H1 (cell line): ENCODE data around the gene NDUFB10. TPM values are rescaled to one million over a fixed set of nuclear protein-coding genes. Genes with fewer than 3 reads are reported as not detected.

Experiments
- CTCF ChIA-PET: fragments of 300-600 bp; sonication (Branson Sonifier 250); formaldehyde crosslinking; loops from one replicate; lab custom pipeline; 2021; ENCODE audit not compliant: partially characterized antibody; lab: Charles Lee
- POLR2A ChIA-PET: fragments of 300-600 bp; sonication (Branson Sonifier 250); formaldehyde crosslinking; loops from one replicate; lab custom pipeline; 2021; ENCODE audit warnings: inconsistent platforms; ENCODE audit not compliant: partially characterized antibody; lab: Charles Lee
- DNase-seq, 2 experiments: peaks; one replicate each; pipeline versions ENCODE4 v3.0.0 to v3.0.0-alpha.2; 2010 to 2022; ENCODE audit warnings: low spot score in 2 of 2, low read depth in 1 of 2, mixed read lengths in 1 of 2
- FAIRE-seq: peaks from 2 replicates; lab custom pipeline; 2011; peaks lifted over from hg19 to GRCh38; lab: Jason Lieb, UNC
- H2AFZ ChIP-seq: 2 replicates; pipeline ENCODE4 v1.8.1; 2012; ENCODE audit warnings: low read length, inconsistent platforms
- H2AK5ac ChIP-seq: 2 replicates; pipeline ENCODE4 v1.6.1; 2013; ENCODE audit warnings: low read depth, low read length
- H2BK120ac ChIP-seq: replicated peaks from 2 replicates; pipeline ENCODE3; 2013; ENCODE audit warnings: low read depth, low read length, inconsistent platforms
- H2BK12ac ChIP-seq: 2 replicates; pipeline ENCODE4 v1.6.1; 2013; ENCODE audit warnings: low read depth, low read length
- H2BK15ac ChIP-seq: 2 replicates; pipeline ENCODE4 v1.6.1; 2013; ENCODE audit warnings: low read length
- H2BK20ac ChIP-seq: 2 replicates; pipeline ENCODE4 v1.6.1; 2013; ENCODE audit warnings: low read length
- H2BK5ac ChIP-seq: 2 replicates; pipeline ENCODE4 v1.6.1; 2013; ENCODE audit warnings: low read depth, low read length
- H3K14ac ChIP-seq: 2 replicates; pipeline ENCODE4 v1.6.1; 2013; ENCODE audit warnings: inconsistent platforms; ENCODE audit not compliant: insufficient read length
- H3K18ac ChIP-seq: 2 replicates; pipeline ENCODE4 v1.6.1; 2013; ENCODE audit warnings: low read length; ENCODE audit errors: extremely low read depth
- H3K23ac ChIP-seq: 2 replicates; pipeline ENCODE4 v1.6.1; 2013; ENCODE audit warnings: inconsistent platforms; ENCODE audit not compliant: insufficient read length
- H3K23me2 ChIP-seq: 2 replicates; pipeline ENCODE4 v1.6.1; 2013; ENCODE audit warnings: low read depth, low read length
- H3K27ac ChIP-seq: 2 replicates; pipeline ENCODE4 v1.6.1; 2011; ENCODE audit warnings: low read depth, low read length, inconsistent platforms
- H3K27me3 ChIP-seq, 4 experiments: replicated peaks in 1 of 4; 1 replicate in 1 of 4; 2 replicates in 3 of 4; pipeline versions ENCODE4 v1.6.1 to v1.8.1; 2011 to 2013; ENCODE audit warnings: low read length in 3 of 4, mild to moderate bottlenecking in 3 of 4, inconsistent platforms in 2 of 4, mixed read lengths in 2 of 4, moderate library complexity in 1 of 4; ENCODE audit not compliant: control insufficient read depth in 3 of 4, insufficient read depth in 3 of 4; ENCODE audit errors: extremely low read depth in 1 of 4
- H3K36me3 ChIP-seq, 4 experiments: 2 replicates each; pipeline versions ENCODE4 v1.6.1 to v1.8.1; 2011 to 2013; ENCODE audit warnings: mild to moderate bottlenecking in 4 of 4, low read length in 3 of 4, moderate library complexity in 2 of 4, control low read depth in 1 of 4, inconsistent platforms in 1 of 4; ENCODE audit not compliant: insufficient read depth in 4 of 4, control insufficient read depth in 2 of 4
- H3K4ac ChIP-seq: replicated peaks from 2 replicates; pipeline ENCODE3; 2013; ENCODE audit warnings: low read length, low read depth, mixed read lengths, inconsistent platforms; ENCODE audit not compliant: insufficient read length
- H3K4me1 ChIP-seq, 4 experiments: replicated peaks in 1 of 4; 1 replicate in 1 of 4; 2 replicates in 3 of 4; pipeline versions ENCODE4 v1.6.1 to v1.8.1; 2011 to 2013; ENCODE audit warnings: low read length in 3 of 4, inconsistent platforms in 2 of 4, mixed read lengths in 1 of 4; ENCODE audit not compliant: insufficient read depth in 4 of 4, control insufficient read depth in 3 of 4
- H3K4me2 ChIP-seq, 2 experiments: 2 replicates each; pipeline versions ENCODE4 v1.6.1 to v1.8.1; 2011 to 2013; ENCODE audit warnings: low read depth in 2 of 2, low read length in 2 of 2, control low read depth in 1 of 2, inconsistent platforms in 1 of 2, mild to moderate bottlenecking in 1 of 2; ENCODE audit not compliant: insufficient read depth in 1 of 2
- H3K4me3 ChIP-seq, 4 experiments: fragments of 200-600, 300-600 bp in 1 of 4; sonication (generic), shearing (Covaris generic), sonication (Bioruptor Twin) in 1 of 4; 2 replicates each; pipeline versions ENCODE4 v1.5.1 to v1.8.1; 2011 to 2016; ENCODE audit warnings: low read length in 4 of 4, low read depth in 3 of 4, control low read depth in 2 of 4, inconsistent platforms in 2 of 4, mild to moderate bottlenecking in 2 of 4, mixed read lengths in 1 of 4, moderate library complexity in 1 of 4; ENCODE audit not compliant: insufficient read depth in 2 of 4; ENCODE audit errors: extremely low read depth in 1 of 4
- H3K56ac ChIP-seq: replicated peaks from 2 replicates; pipeline ENCODE3; 2013; ENCODE audit warnings: low read depth, mild to moderate bottlenecking, mixed read lengths, low read length, inconsistent platforms; ENCODE audit not compliant: insufficient read length
- H3K79me1 ChIP-seq: 2 replicates; pipeline ENCODE4 v1.6.1; 2013; ENCODE audit warnings: low read depth, low read length, control low read depth
- H3K79me2 ChIP-seq, 2 experiments: 2 replicates each; pipeline versions ENCODE4 v1.6.1 to v1.8.1; 2012 to 2013; ENCODE audit warnings: low read length in 2 of 2, mild to moderate bottlenecking in 2 of 2, inconsistent platforms in 1 of 2; ENCODE audit not compliant: insufficient read depth in 2 of 2, control insufficient read depth in 1 of 2
- H3K9ac ChIP-seq, 4 experiments: replicated peaks in 1 of 4; 1 replicate in 1 of 4; 2 replicates in 3 of 4; pipeline versions ENCODE4 v1.6.1 to v1.8.1; 2011 to 2013; ENCODE audit warnings: low read depth in 3 of 4, low read length in 3 of 4, control low read depth in 2 of 4, mild to moderate bottlenecking in 2 of 4, moderate library complexity in 2 of 4, inconsistent platforms in 1 of 4; ENCODE audit errors: extremely low read depth in 1 of 4
- H3K9me3 ChIP-seq, 2 experiments: 2 replicates each; pipeline versions ENCODE4 v1.6.1 to v1.8.1; 2012 to 2013; ENCODE audit warnings: mild to moderate bottlenecking in 2 of 2, moderate library complexity in 2 of 2, control low read depth in 1 of 2, inconsistent platforms in 1 of 2, low read depth in 1 of 2, low read length in 1 of 2, mixed read lengths in 1 of 2; ENCODE audit not compliant: insufficient read depth in 2 of 2
- H4K20me1 ChIP-seq, 2 experiments: replicated peaks in 1 of 2; 2 replicates each; pipeline versions ENCODE3 to v1.8.1; 2011 to 2013; ENCODE audit warnings: inconsistent platforms in 2 of 2, low read length in 2 of 2, mild to moderate bottlenecking in 1 of 2; ENCODE audit not compliant: insufficient read depth in 2 of 2, control insufficient read depth in 1 of 2
- H4K5ac ChIP-seq: 2 replicates; pipeline ENCODE4 v1.6.1; 2013; ENCODE audit warnings: low read length, low read depth, mixed read lengths, inconsistent platforms; ENCODE audit not compliant: insufficient read length
- H4K8ac ChIP-seq: 2 replicates; pipeline ENCODE4 v1.8.0; 2013; ENCODE audit warnings: mild to moderate bottlenecking, moderate library complexity, low read length, inconsistent platforms; ENCODE audit not compliant: insufficient read depth; ENCODE audit errors: extremely low read depth
- H4K91ac ChIP-seq: replicated peaks from 2 replicates; pipeline ENCODE3; 2013; ENCODE audit warnings: low read length, mixed read lengths, inconsistent platforms; ENCODE audit not compliant: insufficient read length
- CEBPB ChIP-seq: IDR thresholded peaks from 2 replicates; pipeline ENCODE4 v1.6.1; 2012; ENCODE audit warnings: low read depth, low read length
- CHD1 ChIP-seq: IDR thresholded peaks from 2 replicates; pipeline ENCODE4 v1.6.1; 2012; ENCODE audit warnings: low read depth, low read length, improper control_type of control experiment
- CHD2 ChIP-seq: IDR thresholded peaks from 2 replicates; pipeline ENCODE4 v1.6.1; 2012; ENCODE audit warnings: low read length, improper control_type of control experiment
- GABPA ChIP-seq: IDR thresholded peaks from 2 replicates; pipeline ENCODE4 v1.6.1; 2011; ENCODE audit warnings: mild to moderate bottlenecking, low read length, moderate library complexity, borderline replicate concordance; ENCODE audit not compliant: insufficient read depth
- SIN3A ChIP-seq, 2 experiments: IDR thresholded peaks in 1 of 2; conservative IDR thresholded peaks in 1 of 2; 2 replicates each; pipeline ENCODE4 v1.6.1; 2011 to 2012; ENCODE audit warnings: low read length in 2 of 2, improper control_type of control experiment in 1 of 2, low read depth in 1 of 2, mild to moderate bottlenecking in 1 of 2
- SIRT6 ChIP-seq: IDR thresholded peaks from one replicate; pipeline ENCODE4 v1.7.1; 2012; ENCODE audit warnings: low read length, inconsistent platforms
- SP4 ChIP-seq: IDR thresholded peaks from 2 replicates; pipeline ENCODE4 v1.6.1; 2012; ENCODE audit warnings: low read length, inconsistent platforms
- SUZ12 ChIP-seq: fragments of 200-600 bp; sonication (generic); IDR thresholded peaks from 2 replicates; pipeline ENCODE4 v1.6.1; 2012; ENCODE audit warnings: mild to moderate bottlenecking, inconsistent platforms, low read length, moderate library complexity, mixed read lengths
- TCF12 ChIP-seq: IDR thresholded peaks from 2 replicates; pipeline ENCODE4 v1.6.1; 2011; ENCODE audit warnings: low read depth, mild to moderate bottlenecking, low read length
- ZNF274 ChIP-seq: IDR thresholded peaks from 2 replicates; pipeline ENCODE4 v1.7.0; 2012; ENCODE audit warnings: low read length, borderline replicate concordance; ENCODE audit errors: extremely low read depth
- WGBS, 2 experiments: shearing (Covaris generic) in 1 of 2; methylation state at CpG; one replicate each; pipeline versions ENCODE4 v1.1.6 to v1.1.7; 2013 to 2015; ENCODE audit warnings: low lambda C conversion rate in 2 of 2, mixed read lengths in 2 of 2, inconsistent platforms in 1 of 2, low coverage in 1 of 2, missing lambda C conversion rate in 1 of 2; ENCODE audit not compliant: insufficient replicate concordance in 2 of 2, insufficient coverage in 1 of 2, insufficient read length in 1 of 2; ENCODE audit errors: extremely low coverage in 1 of 2, missing lambda C conversion rate in 1 of 2; 5-methylcytosine and 5-hydroxymethylcytosine counted together
- polyA plus RNA-seq, 7 experiments: library from polyadenylated mRNA; depleted of rRNA in 3 of 7; stranded (reverse) in 5 of 7; unstranded in 2 of 7; fragments of >200 nt in 5 of 7; fragments of 200-250 nt in 2 of 7; gene quantifications; 1 replicate in 5 of 7; 2 replicates in 1 of 7; 4 replicates in 1 of 7; pipeline versions ENCODE4 v1.2.1 to v1.2.3, GENCODE V29; 2011 to 2013; ENCODE audit warnings: missing spikeins in 2 of 7, mixed read lengths in 2 of 7
- total RNA-seq: library from RNA; stranded (reverse); fragmentation: NEBNext Ultra II Directional; extraction: Animal tissue kit (Norgen Biotek cat#: 25700); gene quantifications from 2 replicates; pipeline ENCODE4 v1.2.1, GENCODE V29; 2021
- TF ChIP-seq, protein P1 (sequence below): IDR thresholded peaks from 2 replicates; pipeline ENCODE4 v1.6.1; 2012; ENCODE audit warnings: inconsistent platforms

The NDUFB10 gene
- total and polyA plus RNA-seq, 2 of the 8 experiments (the other 6 are each of a cell fraction or from before 2014, with no cell fraction given), result 183 to 194 TPM

DNA sequence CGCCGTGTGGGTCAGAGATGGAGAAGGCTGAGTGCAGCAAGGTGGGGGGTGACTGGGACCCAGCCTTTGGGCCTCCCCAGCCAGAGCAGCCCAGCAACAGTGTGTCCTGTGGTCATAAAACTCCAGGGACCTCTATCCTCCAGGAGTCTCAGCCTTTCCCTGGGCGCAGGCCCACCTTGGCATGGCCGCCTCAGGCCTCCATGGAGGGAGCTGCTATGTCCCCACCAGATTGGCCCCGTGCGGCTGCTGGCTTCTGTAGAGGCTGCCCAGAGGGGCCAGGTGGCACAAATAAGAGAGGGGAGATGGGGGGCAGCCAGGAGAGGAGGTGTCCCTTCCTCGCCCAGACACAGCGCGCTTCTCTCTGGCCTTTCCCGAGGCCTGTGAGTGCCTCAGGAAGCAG lies 27.9 kb downstream of the NDUFB10 start:
- Histone ChIP-seq H4K5ac (no peak overlapping the region), H3K4ac (no peak overlapping the region), H2BK20ac (no peak overlapping the region), H2BK5ac (no peak overlapping the region), H3K27me3 (peaks cover 4 to 39% (median 34%) of the 10 kb centered on the region in 4 experiments), H4K20me1 (peaks cover 0 to 10% of the 10 kb centered on the region in 2 experiments), H3K27ac (no peak overlapping the region), H4K8ac (no peak overlapping the region), H3K23ac (no peak overlapping the region), H3K4me3 (no peak overlapping the region), H3K23me2 (peaks cover 29% of the 10 kb centered on the region), H3K79me2 (peaks cover 0 to 9% of the 10 kb centered on the region in 2 experiments; a peak in 1 of 4 replicates), H2BK12ac (no peak overlapping the region), H2BK15ac (no peak overlapping the region), H2AFZ (no peak overlapping the region), H3K9ac (no peak overlapping the region), H3K36me3 (peaks cover 2 to 5% (median 3%) of the 10 kb centered on the region in 4 experiments; a peak in 3 of 8 replicates), H3K9me3 (no peaks in the 10 kb centered on the region), H3K4me2 (no peak overlapping the region), H2BK120ac (no peak overlapping the region), H3K79me1 (no peaks in the 10 kb centered on the region), H3K56ac (no peak overlapping the region), H4K91ac (no peak overlapping the region), H3K14ac (no peak overlapping the region), H3K4me1 (peaks cover 0 to 31% (median 20%) of the 10 kb centered on the region in 4 experiments; a peak in 6 of 7 replicates), H2AK5ac (no peak overlapping the region), H3K18ac (no peak overlapping the region)
- ChIA-PET CTCF (interaction anchor here (0.8 to 1.7 kb wide), 4 partner anchors 17 to 125 kb away, joined by 3 to 7 read pairs (median 4); no protein-coding TSS in a partner anchor), POLR2A (interaction anchor here (0.7 to 28.2 kb wide), 5 partner anchors 9 to 168 kb away, joined by 3 to 736 read pairs (median 10); partner anchors contain the start of genes NDUFB10, RNF151, RPS2 and TBL3)
- TF ChIP-seq ZNF274 (no peak), SUZ12 (no peak), SIN3A (conservative IDR thresholded peaks at IDR 0.05 in 1 of 2, IDR thresholded peaks at IDR 0.05 in 1 of 2; ENCODE audit: low read depth in 1 of 2, low read length in 2 of 2) (no peak), SIRT6 (no peak), SP4 (no peak), GABPA (no peak), CHD1 (no peak), TCF12 (no peak), CEBPB (no peak), CHD2 (no peak)
- TF ChIP-seq, protein P1, sequence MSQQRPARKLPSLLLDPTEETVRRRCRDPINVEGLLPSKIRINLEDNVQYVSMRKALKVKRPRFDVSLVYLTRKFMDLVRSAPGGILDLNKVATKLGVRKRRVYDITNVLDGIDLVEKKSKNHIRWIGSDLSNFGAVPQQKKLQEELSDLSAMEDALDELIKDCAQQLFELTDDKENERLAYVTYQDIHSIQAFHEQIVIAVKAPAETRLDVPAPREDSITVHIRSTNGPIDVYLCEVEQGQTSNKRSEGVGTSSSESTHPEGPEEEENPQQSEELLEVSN, result no peak
- DNase-seq (no peak), FAIRE-seq (no peak)
- 92% methylated on average over 10 of the region's 10 CpGs; no CpG with 5 or more reads in 1 of the 2 experiments for WGBS, 2 experiments
